ENCODE measurements around the gene ZNF658.
"Not testable (repeated sequence)": the region's sequence is repeated elsewhere in the genome, so short reads cannot be mapped to it uniquely, and the experiment has no call there.

The ZNF658 gene

GRCh38 chr9:66900490-66901131, at the start of gene ZNF658:
ZNF658 (plus strand) TSS chr9:66900725; CDS start chr9:66903562, 2,837 bp downstream.
- not testable (repeated sequence) for DNase-seq (ENCODE audit: low read depth)

GRCh38 chr9:66861732-66862131, 38.8 kb upstream of the ZNF658 start:
- not testable (repeated sequence) for DNase-seq (ENCODE audit: low read depth)

DNA sequence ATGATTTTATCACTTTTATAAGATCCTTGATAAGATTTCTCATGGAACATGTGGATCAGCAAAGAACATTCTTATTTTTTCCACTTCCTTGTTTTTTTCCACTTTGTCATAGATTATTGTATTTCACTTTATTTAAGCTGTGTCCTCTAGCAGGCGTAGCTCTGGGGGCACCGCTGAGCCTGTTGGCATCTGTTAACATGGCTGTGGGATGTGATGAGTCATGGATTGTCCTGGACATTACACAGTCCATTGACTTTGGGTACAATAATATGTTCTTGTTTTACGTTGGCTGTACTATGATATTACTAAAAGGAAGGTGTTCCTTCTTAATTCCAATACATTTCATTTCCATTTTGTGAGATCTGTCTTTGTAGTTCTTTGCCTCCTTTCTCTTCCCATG, 31.9 kb upstream of the ZNF658 start:
- DNase-seq (ENCODE audit: low read depth), result not testable (repeated sequence)

- DNase-seq (ENCODE audit: low read depth), result not testable (repeated sequence)
Measured at GRCh38 chr9:66880605-66881004, 19.9 kb upstream of the ZNF658 start.

- DNase-seq (ENCODE audit: low read depth), result not testable (repeated sequence)
Measured at GRCh38 chr9:66881847-66882246, 18.7 kb upstream of the ZNF658 start.

DNA sequence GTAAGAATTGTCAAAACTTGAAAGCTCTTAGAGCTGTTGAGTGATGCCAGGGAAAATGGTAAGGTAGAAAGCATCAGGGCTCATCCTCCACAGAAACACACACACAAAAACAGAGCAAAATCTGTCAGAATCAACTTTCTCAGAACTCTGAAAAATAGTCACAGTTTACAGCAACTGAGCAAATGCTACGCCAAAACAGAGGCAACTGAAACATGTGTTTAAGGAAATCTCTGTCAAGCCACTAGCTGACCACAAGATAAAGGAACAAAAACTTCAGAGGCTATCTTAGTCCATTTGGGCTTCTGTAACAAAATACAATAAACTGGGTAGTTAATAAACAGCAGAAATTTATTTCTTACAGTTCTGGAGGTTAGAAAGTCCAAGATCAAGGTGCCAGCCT, 10.2 kb upstream of the ZNF658 start:
- not testable (repeated sequence) for DNase-seq (ENCODE audit: low read depth)

GRCh38 chr9:66901141-66901540, 616 bp downstream of the ZNF658 start:
- DNase-seq (ENCODE audit: low read depth), result not testable (repeated sequence)

GRCh38 chr9:66909560-66909959, 9.0 kb downstream of the ZNF658 start:
- not testable (repeated sequence) for DNase-seq (ENCODE audit: low read depth)

DNA sequence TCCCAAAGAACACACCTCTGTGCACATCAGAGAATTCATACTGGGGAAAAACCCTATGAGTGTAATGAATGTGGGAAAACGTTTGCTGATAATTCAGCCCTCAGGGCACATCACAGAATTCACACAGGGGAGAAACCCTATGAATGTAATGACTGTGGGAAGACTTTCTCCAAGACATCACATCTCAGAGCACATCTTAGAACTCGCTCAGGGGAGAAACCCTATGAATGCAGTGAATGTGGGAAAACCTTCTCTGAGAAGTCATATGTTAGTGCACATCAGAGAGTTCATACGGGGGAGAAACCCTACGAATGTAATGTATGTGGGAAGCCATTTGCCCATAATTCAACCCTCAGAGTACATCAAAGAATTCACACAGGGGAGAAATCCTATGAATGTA, 19.5 kb downstream of the ZNF658 start:
- DNase-seq (ENCODE audit: low read depth), result not testable (repeated sequence)

DNA sequence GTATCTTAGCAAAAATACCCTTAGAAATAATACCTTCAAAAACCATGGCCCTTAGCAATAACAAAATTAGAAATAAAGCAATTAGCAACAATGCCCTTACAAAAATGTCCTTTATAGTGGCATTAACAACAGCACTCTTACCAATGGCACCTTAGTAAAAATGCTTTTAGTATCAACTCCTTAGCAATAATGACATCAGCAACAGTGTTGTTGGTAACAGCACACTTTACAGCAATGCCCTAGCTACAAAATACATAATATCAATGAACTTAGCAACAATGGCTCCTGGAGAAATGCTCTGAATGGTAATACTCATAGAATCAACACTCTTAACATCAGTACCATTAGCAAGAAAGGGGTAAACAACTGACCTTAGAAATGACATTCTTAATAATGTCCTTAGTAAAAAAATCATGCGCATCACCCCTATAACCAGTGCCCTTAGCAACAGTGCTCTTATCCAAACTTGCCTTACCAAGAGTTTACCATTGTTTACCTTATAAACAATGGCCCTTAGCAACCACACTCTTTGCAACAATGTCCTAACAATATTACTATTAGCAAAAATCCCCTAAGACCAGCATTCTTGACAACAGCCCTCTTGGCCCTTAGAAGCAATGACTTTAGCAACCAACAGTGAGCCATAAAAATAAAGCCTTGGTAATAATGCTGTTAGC, 35.8 kb downstream of the ZNF658 start:
- not testable (repeated sequence) for DNase-seq (ENCODE audit: low read depth)

- not testable (repeated sequence) for DNase-seq (ENCODE audit: low read depth)
Measured at GRCh38 chr9:66937662-66938061, 37.1 kb downstream of the ZNF658 start.

GRCh38 chr9:66938322-66938721, 37.8 kb downstream of the ZNF658 start:
- DNase-seq (ENCODE audit: low read depth), result not testable (repeated sequence)

DNA sequence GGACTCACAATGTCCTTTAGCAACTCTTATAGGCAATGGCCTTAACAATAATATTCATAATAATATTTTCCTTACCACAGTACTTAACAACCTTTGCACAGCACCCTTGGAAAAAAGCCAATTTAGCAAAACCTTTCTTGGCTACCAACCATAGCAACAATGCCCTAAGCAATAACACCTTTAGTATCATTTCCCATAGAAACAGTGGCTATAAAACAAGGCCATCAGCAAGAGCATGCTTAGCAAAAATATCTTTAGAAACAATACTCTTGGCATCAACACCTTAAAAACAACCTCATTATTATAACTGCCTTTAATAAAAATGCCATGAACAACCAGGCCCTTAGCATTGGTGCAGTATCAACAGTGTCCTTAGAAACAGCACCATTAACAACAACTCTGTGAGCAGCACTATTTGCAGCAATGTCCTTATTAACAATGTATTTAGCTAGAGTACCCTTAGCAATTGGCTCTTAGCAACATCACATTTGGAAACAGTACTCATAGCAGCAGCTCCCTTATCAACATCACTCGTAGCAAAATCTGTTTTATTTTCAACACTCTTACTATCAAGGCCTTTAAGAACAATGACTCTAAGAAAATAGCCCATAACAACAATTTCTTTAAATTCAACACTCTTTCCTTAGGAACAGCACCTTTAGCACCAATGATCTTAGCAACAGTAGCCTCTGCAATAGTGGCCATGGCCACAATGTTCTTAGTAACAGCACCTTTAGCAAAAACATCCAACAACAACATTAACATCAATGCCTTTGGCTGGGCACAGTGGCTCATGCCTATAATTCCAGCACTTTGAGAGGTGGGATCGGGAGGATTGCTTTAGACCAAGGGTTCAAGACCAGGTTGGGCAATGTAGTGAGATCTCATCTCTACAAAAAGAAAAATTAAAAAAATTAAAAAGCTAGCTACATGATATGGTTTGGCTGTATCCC, 39.6 kb downstream of the ZNF658 start:
- DNase-seq (ENCODE audit: low read depth), result not testable (repeated sequence)

DNA sequence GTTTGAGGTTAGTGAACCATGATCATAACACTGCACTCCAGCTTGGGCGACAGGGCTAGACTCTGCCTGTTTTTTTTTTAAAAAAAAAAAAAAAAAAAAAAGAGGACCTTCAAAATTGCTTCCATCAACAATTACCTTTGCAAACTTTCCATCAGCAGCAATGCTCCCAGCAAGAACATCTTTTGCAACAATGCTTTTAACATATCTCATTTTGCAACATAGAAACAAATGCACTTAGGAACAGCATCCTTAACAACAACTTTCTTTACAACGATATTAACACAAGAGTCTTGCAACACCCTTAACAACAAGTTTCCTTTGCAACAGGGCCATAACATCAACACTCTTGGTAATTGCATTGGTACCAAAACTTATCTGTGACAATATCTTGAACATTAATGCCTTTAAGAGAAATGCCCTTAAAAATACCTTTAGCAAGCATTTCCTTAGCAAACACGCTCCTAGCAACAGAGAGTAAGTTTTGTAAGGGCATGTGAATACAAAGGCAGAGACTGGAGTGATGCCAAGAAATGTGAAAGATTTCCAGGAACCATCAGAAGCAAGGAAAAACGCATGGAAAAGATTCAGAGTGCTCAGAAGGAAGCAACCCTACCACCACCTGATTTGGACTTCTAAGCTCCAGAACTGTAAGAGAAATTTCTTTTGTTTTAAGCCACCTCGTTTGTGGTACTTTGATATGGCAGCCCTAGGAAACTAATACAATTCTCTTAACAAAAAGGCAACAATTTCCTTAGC, 42.1 kb downstream of the ZNF658 start:
- not testable (repeated sequence) for DNase-seq (ENCODE audit: low read depth)

- DNase-seq (ENCODE audit: low read depth), result not testable (repeated sequence)
Measured at GRCh38 chr9:66952576-66952975, 52.1 kb downstream of the ZNF658 start.

Data from stromal cell of bone marrow (primary cell).